ENCODE data around the gene PIGQ.

Gene PIGQ

GRCh38 chr16:572865-573650 is 3.3 kb downstream of the PIGQ start:
- no peak for DNase-seq

GRCh38 chr16:574021-574760 is 4.4 kb downstream of the PIGQ start:
- no peak for DNase-seq

- no peak for DNase-seq
Measured at GRCh38 chr16:575354-576196, 5.8 kb downstream of the PIGQ start.

GRCh38 chr16:576197-576822 is 6.5 kb downstream of the PIGQ start:
- DNase-seq = no peak

- no peak for DNase-seq
Measured at GRCh38 chr16:576823-577201, 7.0 kb downstream of the PIGQ start.

GRCh38 chr16:577796-578195 is 8.0 kb downstream of the PIGQ start:
- DNase-seq = no peak

GRCh38 chr16:578232-578869 is 8.6 kb downstream of the PIGQ start:
- no peak for DNase-seq

GRCh38 chr16:578870-579405 is 9.2 kb downstream of the PIGQ start:
- peak; percentile 50 for DNase-seq

GRCh38 chr16:580141-580945 is 10.6 kb downstream of the PIGQ start:
- no peak for DNase-seq

GRCh38 chr16:580946-581498 is 11.3 kb downstream of the PIGQ start:
- no peak for DNase-seq

GRCh38 chr16:582218-582613 is 12.4 kb downstream of the PIGQ start:
- no peak for DNase-seq

- no peak for DNase-seq
Measured at GRCh38 chr16:582614-583331, 13.0 kb downstream of the PIGQ start.

- DNase-seq = no peak
Measured at GRCh38 chr16:583470-583814, 13.7 kb downstream of the PIGQ start.

- no peak for DNase-seq
Measured at GRCh38 chr16:583815-584591, 14.2 kb downstream of the PIGQ start.

GRCh38 chr16:585351-585750 is 15.6 kb downstream of the PIGQ start:
- DNase-seq = no peak

GRCh38 chr16:586047-586644 is 16.4 kb downstream of the PIGQ start:
- DNase-seq = no peak

GRCh38 chr16:586645-587590 is 17.1 kb downstream of the PIGQ start:
- DNase-seq = no peak

GRCh38 chr16:588639-588888 is 18.8 kb downstream of the PIGQ start:
- DNase-seq = no peak

Data from CD4-positive, alpha-beta T cell treated with Interleukin-4 for 4 hours (primary cell).